Measurements from ENCODE around the gene SH3D21.

SH3D21 gene

GRCh38 chr1:36303650-36304360, 2.4 kb upstream of the SH3D21 start:
- DNase-seq = no peak

GRCh38 chr1:36304521-36304920, 1.6 kb upstream of the SH3D21 start:
- no peak for DNase-seq

- DNase-seq = no peak
Measured at GRCh38 chr1:36304970-36305914, 926 bp upstream of the SH3D21 start.

GRCh38 chr1:36305915-36306209, 306 bp upstream of the SH3D21 start:
- no peak for DNase-seq

GRCh38 chr1:36306902-36307456, 811 bp downstream of the SH3D21 start:
- DNase-seq = peak; percentile 89 to 91

GRCh38 chr1:36307601-36308330, 1.6 kb downstream of the SH3D21 start:
- DNase-seq = no peak

- DNase-seq = no peak
Measured at GRCh38 chr1:36309397-36309796, 3.2 kb downstream of the SH3D21 start.

GRCh38 chr1:36320291-36320761, 14.2 kb downstream of the SH3D21 start:
- no peak for DNase-seq

- no peak for DNase-seq
Measured at GRCh38 chr1:36320767-36321118, 14.6 kb downstream of the SH3D21 start.

GRCh38 chr1:36321119-36321951, 15.2 kb downstream of the SH3D21 start:
- peak; percentile 24 to 26 for DNase-seq

GRCh38 chr1:36322041-36322785, 16.0 kb downstream of the SH3D21 start:
- DNase-seq = no peak

GRCh38 chr1:36322786-36323635, 16.8 kb downstream of the SH3D21 start:
- no peak for DNase-seq

- peak; percentile 43 to 55 for DNase-seq
Measured at GRCh38 chr1:36323636-36324352, 17.6 kb downstream of the SH3D21 start, which contains the start of gene EVA1B. Gene EVA1B, minus strand, starts transcription at chr1:36323645. Its CDS starts 608 bp downstream, at chr1:36323037.

GRCh38 chr1:36324353-36324703, 18.2 kb downstream of the SH3D21 start:
- no peak for DNase-seq

- DNase-seq = no peak
Measured at GRCh38 chr1:36326499-36326898, 20.3 kb downstream of the SH3D21 start.

- DNase-seq = no peak
Measured at GRCh38 chr1:36327421-36328087, 21.4 kb downstream of the SH3D21 start.

GRCh38 chr1:36328088-36328480, 21.9 kb downstream of the SH3D21 start:
- DNase-seq = no peak

GRCh38 chr1:36328713-36329112, 22.5 kb downstream of the SH3D21 start:
- DNase-seq = no peak

- DNase-seq = no peak
Measured at GRCh38 chr1:36329817-36330216, 23.6 kb downstream of the SH3D21 start.
